ENCODE data around the gene CSNK1G3.
A peak's percentile ranks its signal among the peaks of the same experiment; 100 is the strongest.

CSNK1G3 gene

DNA sequence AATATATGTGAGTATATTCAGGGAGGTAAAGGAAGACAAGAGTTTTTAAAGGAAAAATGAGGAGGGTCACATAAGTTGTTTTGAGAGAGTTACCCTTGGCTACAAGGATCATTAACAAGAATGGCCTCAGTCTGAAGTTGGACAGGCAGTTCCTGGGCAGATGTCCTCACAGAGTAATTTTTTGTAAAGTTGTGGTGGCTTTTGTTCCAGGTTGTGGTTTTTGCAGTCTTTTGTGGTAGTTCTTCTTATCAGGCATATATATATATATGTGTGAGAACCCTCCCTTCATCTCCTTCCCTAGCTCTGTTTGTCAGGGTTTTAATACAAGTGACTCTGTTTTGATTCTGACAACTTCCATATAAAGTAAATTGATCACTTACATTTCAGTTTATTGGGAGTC lies 60.0 kb downstream of the CSNK1G3 start:
- DNase-seq (ENCODE audit: low read depth) = no peak
- H3K4me3 ChIP-seq (ENCODE audit: control insufficient read depth, low read depth, low read length) = no peak overlapping the region
- TF ChIP-seq, protein P1, sequence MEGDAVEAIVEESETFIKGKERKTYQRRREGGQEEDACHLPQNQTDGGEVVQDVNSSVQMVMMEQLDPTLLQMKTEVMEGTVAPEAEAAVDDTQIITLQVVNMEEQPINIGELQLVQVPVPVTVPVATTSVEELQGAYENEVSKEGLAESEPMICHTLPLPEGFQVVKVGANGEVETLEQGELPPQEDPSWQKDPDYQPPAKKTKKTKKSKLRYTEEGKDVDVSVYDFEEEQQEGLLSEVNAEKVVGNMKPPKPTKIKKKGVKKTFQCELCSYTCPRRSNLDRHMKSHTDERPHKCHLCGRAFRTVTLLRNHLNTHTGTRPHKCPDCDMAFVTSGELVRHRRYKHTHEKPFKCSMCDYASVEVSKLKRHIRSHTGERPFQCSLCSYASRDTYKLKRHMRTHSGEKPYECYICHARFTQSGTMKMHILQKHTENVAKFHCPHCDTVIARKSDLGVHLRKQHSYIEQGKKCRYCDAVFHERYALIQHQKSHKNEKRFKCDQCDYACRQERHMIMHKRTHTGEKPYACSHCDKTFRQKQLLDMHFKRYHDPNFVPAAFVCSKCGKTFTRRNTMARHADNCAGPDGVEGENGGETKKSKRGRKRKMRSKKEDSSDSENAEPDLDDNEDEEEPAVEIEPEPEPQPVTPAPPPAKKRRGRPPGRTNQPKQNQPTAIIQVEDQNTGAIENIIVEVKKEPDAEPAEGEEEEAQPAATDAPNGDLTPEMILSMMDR (conservative IDR thresholded peaks at IDR 0.05; ENCODE audit: control insufficient read depth, insufficient read depth, low read depth, low read length) = no peak

DNA sequence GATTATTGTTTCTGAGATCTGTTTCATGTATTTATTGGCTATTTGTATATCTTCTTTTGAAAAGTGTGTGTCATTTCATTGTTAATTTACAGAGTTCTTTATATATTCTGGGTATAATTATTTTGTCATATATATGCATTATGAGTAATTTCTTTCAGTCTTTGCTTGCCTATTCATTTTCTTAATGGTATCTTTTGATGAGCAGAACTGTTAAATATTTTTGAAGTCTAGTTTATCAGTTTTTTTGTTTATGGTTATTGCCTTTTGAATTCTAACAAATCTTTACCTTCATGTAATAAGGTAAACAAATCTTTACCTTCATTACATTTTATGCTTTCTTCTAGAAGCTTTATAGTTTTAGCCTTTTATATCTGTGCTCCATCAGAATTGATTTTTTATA lies 66.4 kb downstream of the CSNK1G3 start:
- TF ChIP-seq, protein P1 (conservative IDR thresholded peaks at IDR 0.05; ENCODE audit: control insufficient read depth, insufficient read depth, low read depth, low read length) = no peak
- DNase-seq (ENCODE audit: low read depth) = no peak
- H3K4me3 ChIP-seq (ENCODE audit: control insufficient read depth, low read depth, low read length) = no peak overlapping the region

DNA sequence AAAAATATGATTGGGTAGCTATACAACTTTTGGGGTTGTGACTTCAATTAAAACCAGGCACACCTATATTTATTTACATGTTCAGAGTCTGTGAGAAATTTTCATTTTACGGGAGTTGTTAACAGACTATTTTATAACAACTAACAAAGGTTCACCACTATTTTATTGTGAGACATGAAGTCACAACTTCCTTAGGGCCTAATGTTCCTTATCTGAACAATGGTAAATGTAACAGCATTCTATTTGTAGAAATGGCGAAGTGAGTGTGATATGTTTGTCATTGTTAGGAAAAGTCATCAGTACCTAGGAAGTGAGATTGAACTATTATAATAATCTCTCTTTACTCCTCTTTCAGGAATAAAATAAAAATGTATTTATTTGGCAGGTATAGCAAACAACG lies 67.4 kb downstream of the CSNK1G3 start:
- TF ChIP-seq, protein P1 (conservative IDR thresholded peaks at IDR 0.05; ENCODE audit: control insufficient read depth, insufficient read depth, low read depth, low read length) = no peak
- DNase-seq (ENCODE audit: low read depth) = no peak
- no peak overlapping the region for H3K4me3 ChIP-seq (ENCODE audit: control insufficient read depth, low read depth, low read length)

DNA sequence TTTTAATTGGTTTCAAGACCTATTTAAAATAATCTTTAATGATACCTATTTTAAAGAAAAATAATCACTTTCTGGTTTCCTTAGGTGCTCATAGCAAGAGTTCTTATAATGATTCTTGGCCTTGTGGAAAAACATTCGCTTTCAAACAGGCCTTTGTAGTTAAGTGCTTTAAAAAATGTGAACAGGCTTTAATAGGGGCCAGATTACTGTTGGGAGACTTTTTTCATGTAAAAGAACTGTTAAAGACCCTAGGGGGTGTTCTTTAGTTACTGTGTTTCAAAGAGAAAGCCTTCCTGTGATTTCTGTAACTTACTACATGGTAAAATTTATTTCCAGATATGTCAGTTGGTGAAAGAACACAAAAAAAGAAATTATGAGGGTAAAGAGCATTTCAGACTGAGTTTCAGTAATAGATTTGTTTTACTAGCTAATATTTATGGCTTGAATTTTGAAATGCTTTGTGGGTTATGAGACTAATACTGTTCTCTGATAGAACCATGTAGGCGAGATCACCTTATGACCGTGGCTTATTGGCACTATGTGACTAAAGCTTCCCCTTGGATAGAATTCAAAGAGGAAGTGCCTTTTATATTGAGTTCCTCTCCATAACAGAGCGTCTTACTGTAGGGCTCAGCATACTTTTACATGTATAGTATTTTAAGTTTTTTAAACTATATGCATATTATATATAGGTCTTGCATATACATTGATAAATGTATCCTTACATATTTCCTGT lies 70.7 kb downstream of the CSNK1G3 start:
- TF ChIP-seq, protein P1 (conservative IDR thresholded peaks at IDR 0.05; ENCODE audit: control insufficient read depth, insufficient read depth, low read depth, low read length) = no peak
- no peak overlapping the region for H3K4me3 ChIP-seq (ENCODE audit: control insufficient read depth, low read depth, low read length)
- DNase-seq (ENCODE audit: low read depth) = peak; percentile 18

DNA sequence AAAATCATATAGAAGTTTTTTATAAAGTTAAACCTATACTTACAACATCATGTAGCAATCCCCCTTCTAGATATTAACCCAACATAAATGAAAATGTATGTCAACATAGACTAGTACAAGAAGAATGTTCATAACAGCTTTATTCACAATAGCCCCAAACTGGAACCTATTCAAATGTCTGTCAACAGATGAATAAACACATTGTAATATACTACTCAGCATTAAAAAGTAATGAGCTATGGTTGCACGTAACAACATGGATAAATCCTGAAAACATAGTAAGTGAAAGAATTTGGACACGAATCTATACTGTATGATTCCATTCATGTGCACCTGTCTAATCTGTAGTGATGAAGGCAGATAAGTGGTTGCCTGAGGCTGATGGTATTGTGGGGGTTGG lies 73.9 kb downstream of the CSNK1G3 start:
- TF ChIP-seq, protein P1 (conservative IDR thresholded peaks at IDR 0.05; ENCODE audit: control insufficient read depth, insufficient read depth, low read depth, low read length) = no peak
- peak; percentile 15 for DNase-seq (ENCODE audit: low read depth)
- no peak overlapping the region for H3K4me3 ChIP-seq (ENCODE audit: control insufficient read depth, low read depth, low read length)

DNA sequence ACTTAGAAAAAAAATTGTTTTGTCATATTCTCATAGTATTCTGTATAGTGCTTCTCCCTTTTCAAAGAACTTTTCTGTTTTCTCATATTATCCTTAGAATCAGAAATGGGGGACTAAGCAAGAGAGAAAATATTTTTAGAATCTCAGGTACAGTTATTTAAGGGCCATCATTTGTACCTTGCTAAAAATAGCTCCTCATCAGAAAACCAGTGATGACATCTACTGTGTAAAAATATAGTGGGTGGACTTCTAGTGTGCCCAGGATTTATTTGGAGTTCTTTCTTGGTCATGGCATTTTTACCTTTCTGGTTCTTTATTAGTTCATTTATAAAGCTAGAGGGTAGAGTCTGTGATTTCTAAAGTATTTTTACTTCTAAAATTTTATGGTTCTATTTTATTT lies 82.5 kb downstream of the CSNK1G3 start:
- TF ChIP-seq, protein P1 (conservative IDR thresholded peaks at IDR 0.05; ENCODE audit: control insufficient read depth, insufficient read depth, low read depth, low read length) = no peak
- DNase-seq (ENCODE audit: low read depth) = no peak
- H3K4me3 ChIP-seq (ENCODE audit: control insufficient read depth, low read depth, low read length) = no peak overlapping the region

All from fibroblast of mammary gland (primary cell).